Vagina (tissue), 2 donors: ENCODE results near the gene IL13RA1. TPM values are rescaled to one million over a fixed set of nuclear protein-coding genes. Genes with fewer than 3 reads are reported as not detected.

Experiments
- DNase-seq, 2 donors: peaks; one replicate each; pipeline ENCODE4 v3.0.0-alpha.2; 2017; ENCODE audit errors: extremely low spot score in 2 of 2
- H3K27ac ChIP-seq: fragments of 200-600 bp; sonication (generic); one replicate; pipeline ENCODE4 v1.5.1; 2019
- H3K27me3 ChIP-seq: fragments of 200-600 bp; sonication (generic); one replicate; pipeline ENCODE4 v1.5.1; 2019
- H3K36me3 ChIP-seq, 2 donors: fragments of 200-600 bp; sonication (generic); one replicate each; pipeline ENCODE4 v1.5.1; 2017 to 2019
- H3K4me1 ChIP-seq: fragments of 200-600 bp; sonication (generic); one replicate; pipeline ENCODE4 v1.5.1; 2019
- H3K4me3 ChIP-seq, 2 donors: fragments of 200-600 bp; sonication (generic); 1 replicate in 1 of 2; 2 replicates in 1 of 2; pipeline ENCODE4 v1.5.1; 2016 to 2019
- H3K9me3 ChIP-seq: fragments of 200-600 bp; sonication (generic); one replicate; pipeline ENCODE4 v1.5.1; 2019
- POLR2A ChIP-seq, 2 donors: fragments of 450-650 bp; IDR thresholded peaks; one replicate each; pipeline ENCODE4 v1.6.1; 2017; ENCODE audit warnings: antibody characterized with exemption in 2 of 2, mild to moderate bottlenecking in 2 of 2, moderate library complexity in 2 of 2
- POLR2AphosphoS5 ChIP-seq, 2 donors: sonication (generic); formaldehyde crosslinking; IDR thresholded peaks; one replicate each; pipeline ENCODE4 v1.9.0; 2017; ENCODE audit warnings: antibody characterized with exemption in 2 of 2, mild to moderate bottlenecking in 2 of 2, low read depth in 1 of 2; ENCODE audit not compliant: insufficient read depth in 1 of 2
- intact Hi-C: fragments of 100-400 bp; cut with DNase I; formaldehyde crosslinking; loops from one replicate; pipeline ENCODE4 v1.15.1; 2023
- total RNA-seq: library from RNA; depleted of rRNA; stranded (reverse); fragments of >200 nt; gene quantifications from one replicate; pipeline ENCODE4 v1.2.3, GENCODE V29; 2016
- TF ChIP-seq, protein P1 (sequence below), 3 experiments: fragments of 450-650 bp in 2 of 3; fragments of 200-600 bp in 1 of 3; sonication (generic) in 1 of 3; IDR thresholded peaks; one replicate each; pipeline ENCODE4 v1.5.1; 2017 to 2019; ENCODE audit warnings: antibody characterized with exemption in 3 of 3, mild to moderate bottlenecking in 2 of 3, moderate library complexity in 2 of 3

The IL13RA1 gene
- total RNA-seq: 25.8 TPM

DNA sequence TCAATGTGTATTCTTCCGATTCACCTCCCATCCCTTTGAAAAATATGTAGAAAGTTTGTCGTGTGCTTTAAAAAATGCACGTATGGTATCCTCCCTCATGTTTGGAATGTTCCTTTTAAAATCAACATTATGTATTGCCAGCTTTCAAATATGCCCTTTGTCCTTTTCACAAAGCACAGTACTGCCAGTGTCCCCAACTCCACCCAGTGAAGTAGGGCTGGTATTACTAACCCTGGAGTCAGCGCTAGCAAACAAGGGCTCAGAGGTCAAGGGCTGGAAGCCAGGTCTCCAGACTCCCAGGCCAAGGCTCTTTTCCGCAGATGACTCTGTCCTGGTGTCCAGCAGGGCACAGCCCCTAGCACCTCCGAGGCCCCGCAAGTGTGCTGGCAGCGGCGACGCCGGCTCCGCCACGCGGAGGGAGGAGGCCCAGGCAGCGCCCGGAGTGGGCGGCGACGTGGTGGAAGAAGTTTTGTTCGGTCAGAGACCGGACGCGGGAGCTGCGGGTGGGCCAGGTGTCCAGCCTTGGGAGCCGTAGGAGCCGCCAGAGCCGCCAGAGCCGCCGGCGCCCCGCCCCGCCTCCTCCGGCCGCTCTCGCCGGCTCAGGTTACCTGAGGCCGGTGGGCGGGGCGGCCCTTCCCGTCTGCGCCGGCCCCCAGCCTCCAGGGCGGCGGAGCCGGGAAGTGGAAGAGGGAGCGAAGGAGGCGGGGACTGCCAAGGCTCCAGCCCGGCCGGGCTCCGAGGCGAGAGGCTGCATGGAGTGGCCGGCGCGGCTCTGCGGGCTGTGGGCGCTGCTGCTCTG is at the start of gene IL13RA1:
IL13RA1 (plus strand) TSS at position 720 of the 799 bp plus-strand sequence; CDS start at position 753, 33 bp downstream.
- Histone ChIP-seq H3K9me3 (no peaks in the 10 kb centered on the region), H3K27ac (peak within 1 kb of the TSS; percentile 82), H3K4me3 (peak within 1 kb of the TSS; percentile 59 to 60), H3K27me3 (no peaks in the 10 kb centered on the region), H3K4me1 (peaks cover 32% of the 10 kb centered on the region), H3K36me3 (no peaks in the 10 kb centered on the region)
- DNase-seq: no peak
- peak in 1 of 2 donors; percentile 42 for TF ChIP-seq POLR2AphosphoS5 (IDR thresholded peaks at IDR 0.05; ENCODE audit: insufficient read depth in 1 of 2, low read depth in 1 of 2)
- peak in 1 of 2 donors; percentile 58 for TF ChIP-seq POLR2A (IDR thresholded peaks at IDR 0.05)
- TF ChIP-seq, protein P1, sequence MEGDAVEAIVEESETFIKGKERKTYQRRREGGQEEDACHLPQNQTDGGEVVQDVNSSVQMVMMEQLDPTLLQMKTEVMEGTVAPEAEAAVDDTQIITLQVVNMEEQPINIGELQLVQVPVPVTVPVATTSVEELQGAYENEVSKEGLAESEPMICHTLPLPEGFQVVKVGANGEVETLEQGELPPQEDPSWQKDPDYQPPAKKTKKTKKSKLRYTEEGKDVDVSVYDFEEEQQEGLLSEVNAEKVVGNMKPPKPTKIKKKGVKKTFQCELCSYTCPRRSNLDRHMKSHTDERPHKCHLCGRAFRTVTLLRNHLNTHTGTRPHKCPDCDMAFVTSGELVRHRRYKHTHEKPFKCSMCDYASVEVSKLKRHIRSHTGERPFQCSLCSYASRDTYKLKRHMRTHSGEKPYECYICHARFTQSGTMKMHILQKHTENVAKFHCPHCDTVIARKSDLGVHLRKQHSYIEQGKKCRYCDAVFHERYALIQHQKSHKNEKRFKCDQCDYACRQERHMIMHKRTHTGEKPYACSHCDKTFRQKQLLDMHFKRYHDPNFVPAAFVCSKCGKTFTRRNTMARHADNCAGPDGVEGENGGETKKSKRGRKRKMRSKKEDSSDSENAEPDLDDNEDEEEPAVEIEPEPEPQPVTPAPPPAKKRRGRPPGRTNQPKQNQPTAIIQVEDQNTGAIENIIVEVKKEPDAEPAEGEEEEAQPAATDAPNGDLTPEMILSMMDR (IDR thresholded peaks at IDR 0.05): no peak
- intact Hi-C loops: no loop called here

DNA sequence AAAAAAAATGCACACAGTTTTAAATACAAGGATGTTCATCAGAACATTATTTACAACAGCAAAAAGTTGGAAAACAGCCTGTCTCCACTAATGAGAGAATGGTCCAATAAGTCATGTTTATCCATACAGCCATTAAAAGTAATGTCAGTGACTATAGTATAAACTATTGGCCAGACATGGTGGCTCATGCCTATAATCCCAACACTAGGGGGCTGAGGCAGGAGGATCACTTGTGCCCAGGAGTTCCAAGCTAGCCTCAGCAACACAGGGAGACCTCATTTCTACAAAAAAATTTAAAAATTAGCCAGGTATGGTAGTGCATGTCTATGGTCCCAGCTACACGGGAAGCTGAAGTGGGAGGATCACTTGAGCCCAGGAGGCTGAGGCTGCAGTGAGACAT is 48.1 kb upstream of the IL13RA1 start:
- DNase-seq: no peak
- H3K27me3 ChIP-seq: no peaks in the 10 kb centered on the region
- intact Hi-C loops: no loop called here
- no peaks in the 10 kb centered on the region for H3K36me3 ChIP-seq
- H3K9me3 ChIP-seq: no peaks in the 10 kb centered on the region
- no peaks in the 10 kb centered on the region for H3K4me1 ChIP-seq
- TF ChIP-seq POLR2A (IDR thresholded peaks at IDR 0.05): no peak
- no peak for TF ChIP-seq POLR2AphosphoS5 (IDR thresholded peaks at IDR 0.05; ENCODE audit: insufficient read depth in 1 of 2, low read depth in 1 of 2)
- TF ChIP-seq, protein P1 (IDR thresholded peaks at IDR 0.05): no peak
- H3K27ac ChIP-seq: no peak overlapping the region
- H3K4me3 ChIP-seq: no peak overlapping the region

DNA sequence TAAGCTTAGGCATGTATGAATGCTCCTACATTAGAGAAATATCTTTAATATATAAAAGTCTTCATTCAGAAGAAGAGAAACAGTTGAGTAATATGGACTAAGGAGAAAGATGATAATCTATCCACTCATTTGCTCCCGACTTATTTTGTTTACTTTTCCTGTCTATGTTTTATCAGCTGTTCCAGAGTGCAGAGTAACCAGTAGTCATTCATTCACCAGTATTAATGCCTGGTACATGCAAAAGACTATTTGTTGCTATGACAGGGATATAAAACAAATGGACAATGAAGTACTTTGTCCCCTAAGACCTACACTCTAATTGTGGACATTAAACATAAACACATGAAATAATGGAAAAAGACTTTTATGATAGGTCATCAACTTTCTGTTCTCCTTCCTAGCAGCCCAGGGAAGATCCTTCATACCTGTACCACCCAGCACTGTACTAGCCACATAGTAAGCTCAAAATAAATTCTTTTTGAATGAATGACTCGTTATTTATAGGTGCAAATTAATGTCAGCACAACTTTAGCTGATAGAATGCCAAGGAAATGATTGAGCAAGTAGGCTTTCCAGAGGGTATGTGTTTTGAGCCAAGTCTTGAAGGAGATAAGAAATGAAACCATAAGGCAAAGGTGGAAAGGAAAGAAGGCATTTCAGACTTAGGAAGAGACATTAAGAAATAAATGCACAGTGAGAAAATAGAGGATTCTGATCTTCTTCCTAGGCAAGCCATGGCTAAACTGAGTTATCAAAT is 45.0 kb upstream of the IL13RA1 start:
- Histone ChIP-seq H3K27me3 (no peaks in the 10 kb centered on the region), H3K27ac (no peak overlapping the region), H3K4me3 (no peak overlapping the region), H3K9me3 (no peaks in the 10 kb centered on the region), H3K4me1 (no peaks in the 10 kb centered on the region), H3K36me3 (no peaks in the 10 kb centered on the region)
- no peak for DNase-seq
- intact Hi-C loops: no loop called here
- TF ChIP-seq, protein P1 (IDR thresholded peaks at IDR 0.05): no peak
- TF ChIP-seq POLR2A (IDR thresholded peaks at IDR 0.05): no peak
- TF ChIP-seq POLR2AphosphoS5 (IDR thresholded peaks at IDR 0.05; ENCODE audit: insufficient read depth in 1 of 2, low read depth in 1 of 2): no peak

DNA sequence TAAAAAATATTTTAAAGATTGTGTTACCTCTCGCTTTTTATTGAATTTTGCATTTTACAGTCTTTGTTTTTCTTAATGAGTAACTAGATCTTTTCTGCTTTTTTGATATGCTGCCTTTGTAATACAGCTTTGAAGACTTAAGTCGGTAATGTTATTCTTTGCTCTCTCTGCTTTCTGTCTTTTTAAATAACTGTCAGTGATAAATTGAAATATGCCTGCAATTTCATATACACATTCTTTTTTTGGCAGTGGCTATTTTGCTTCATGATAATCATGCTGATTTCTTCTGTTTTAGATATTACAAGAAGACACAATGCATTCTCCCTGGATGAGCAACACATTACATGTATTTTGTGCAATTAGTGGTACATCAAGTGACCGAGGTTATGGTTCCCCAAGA is 42.0 kb upstream of the IL13RA1 start:
- Histone ChIP-seq H3K27me3 (no peaks in the 10 kb centered on the region), H3K4me1 (no peaks in the 10 kb centered on the region), H3K27ac (no peak overlapping the region), H3K36me3 (no peaks in the 10 kb centered on the region), H3K9me3 (no peaks in the 10 kb centered on the region), H3K4me3 (no peak overlapping the region)
- no peak for TF ChIP-seq POLR2A (IDR thresholded peaks at IDR 0.05)
- TF ChIP-seq, protein P1 (IDR thresholded peaks at IDR 0.05): no peak
- TF ChIP-seq POLR2AphosphoS5 (IDR thresholded peaks at IDR 0.05; ENCODE audit: insufficient read depth in 1 of 2, low read depth in 1 of 2): no peak
- intact Hi-C loops: no loop called here
- DNase-seq: no peak
